ENCODE data around the gene COPS3.
A peak's percentile ranks its signal among the peaks of the same experiment; 100 is the strongest.

Gene COPS3

DNA sequence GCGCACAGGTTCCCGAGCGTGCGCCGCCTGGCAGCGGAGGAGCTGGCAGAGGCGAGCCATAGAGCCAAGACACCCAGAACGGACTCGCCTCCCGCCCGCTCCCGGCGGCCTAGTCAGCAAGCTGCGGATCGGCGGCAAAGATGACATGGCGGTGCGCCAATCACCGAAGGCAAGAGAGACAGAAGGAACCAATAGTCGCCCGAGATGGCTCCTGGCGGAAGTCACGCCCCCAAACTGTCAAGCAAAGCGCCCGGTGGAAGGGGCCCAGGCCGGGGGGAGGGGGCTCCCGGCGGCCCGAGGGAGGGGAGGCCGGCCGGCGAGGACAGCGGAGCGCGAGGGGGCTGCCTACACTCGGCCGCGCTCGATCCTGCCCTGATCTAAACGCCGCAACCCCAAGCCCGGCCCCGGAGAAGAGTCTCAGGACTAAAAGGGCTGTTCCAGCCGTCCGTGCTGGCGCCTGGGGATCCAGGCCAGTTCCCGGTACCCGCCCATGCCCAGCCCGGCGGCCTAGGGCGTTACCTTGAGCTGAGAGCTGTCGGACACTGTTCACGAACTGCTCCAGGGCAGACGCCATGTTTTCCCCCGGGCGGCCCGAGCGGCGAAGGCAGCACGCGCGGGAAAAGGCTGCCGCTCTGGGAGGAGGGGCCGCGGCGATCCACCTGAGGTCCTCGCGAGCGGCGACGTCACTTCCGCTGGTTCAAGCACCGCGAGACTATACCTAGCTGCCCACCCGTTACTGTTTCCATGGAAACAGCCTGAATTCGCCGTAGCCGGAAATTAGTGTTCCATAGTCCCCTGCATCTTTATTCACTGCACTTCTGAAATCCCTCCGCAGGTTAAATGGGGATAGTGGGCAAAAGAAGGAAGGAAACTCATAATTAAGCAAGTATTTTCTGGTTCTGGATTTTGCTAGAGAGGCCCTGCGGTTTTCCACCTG, at the start of gene COPS3:
Gene COPS3 (minus strand): TSS at position 634 of the 937 bp plus-strand sequence. CDS start 60 bp downstream, at position 574.
- TF ChIP-seq, protein P1, sequence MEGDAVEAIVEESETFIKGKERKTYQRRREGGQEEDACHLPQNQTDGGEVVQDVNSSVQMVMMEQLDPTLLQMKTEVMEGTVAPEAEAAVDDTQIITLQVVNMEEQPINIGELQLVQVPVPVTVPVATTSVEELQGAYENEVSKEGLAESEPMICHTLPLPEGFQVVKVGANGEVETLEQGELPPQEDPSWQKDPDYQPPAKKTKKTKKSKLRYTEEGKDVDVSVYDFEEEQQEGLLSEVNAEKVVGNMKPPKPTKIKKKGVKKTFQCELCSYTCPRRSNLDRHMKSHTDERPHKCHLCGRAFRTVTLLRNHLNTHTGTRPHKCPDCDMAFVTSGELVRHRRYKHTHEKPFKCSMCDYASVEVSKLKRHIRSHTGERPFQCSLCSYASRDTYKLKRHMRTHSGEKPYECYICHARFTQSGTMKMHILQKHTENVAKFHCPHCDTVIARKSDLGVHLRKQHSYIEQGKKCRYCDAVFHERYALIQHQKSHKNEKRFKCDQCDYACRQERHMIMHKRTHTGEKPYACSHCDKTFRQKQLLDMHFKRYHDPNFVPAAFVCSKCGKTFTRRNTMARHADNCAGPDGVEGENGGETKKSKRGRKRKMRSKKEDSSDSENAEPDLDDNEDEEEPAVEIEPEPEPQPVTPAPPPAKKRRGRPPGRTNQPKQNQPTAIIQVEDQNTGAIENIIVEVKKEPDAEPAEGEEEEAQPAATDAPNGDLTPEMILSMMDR (IDR thresholded peaks at IDR 0.05; ENCODE audit: low read depth, low read length), result no peak

DNA sequence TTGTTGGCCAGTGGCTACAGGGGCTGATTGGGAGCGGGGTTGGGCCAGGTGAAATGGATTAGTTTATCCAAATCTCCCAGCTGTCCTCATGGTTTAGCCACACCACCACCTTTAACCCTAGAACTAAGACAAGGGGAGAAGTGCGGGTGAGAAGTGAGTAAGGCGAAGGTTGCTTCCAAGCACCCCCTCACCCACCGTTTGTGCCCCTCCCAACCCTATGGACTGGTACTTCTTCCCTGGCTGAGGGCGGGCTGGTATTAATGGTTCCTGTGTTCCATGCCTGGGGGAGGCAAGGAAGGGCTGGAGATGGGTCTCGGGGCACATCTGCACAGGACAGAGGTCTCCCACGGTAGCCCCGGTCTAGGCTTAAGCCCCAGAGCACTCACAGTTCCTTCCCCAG, 47.2 kb upstream of the COPS3 start:
- TF ChIP-seq, protein P1 (IDR thresholded peaks at IDR 0.05; ENCODE audit: low read depth, low read length), result no peak
- no peak overlapping the region for H3K4me3 ChIP-seq (ENCODE audit: low read depth, low read length)

More for the DNA sequence above, at the start of gene COPS3:
- H3K4me3 ChIP-seq (ENCODE audit: low read depth, low read length), result peak within 1 kb of the TSS; percentile 80

DNA sequence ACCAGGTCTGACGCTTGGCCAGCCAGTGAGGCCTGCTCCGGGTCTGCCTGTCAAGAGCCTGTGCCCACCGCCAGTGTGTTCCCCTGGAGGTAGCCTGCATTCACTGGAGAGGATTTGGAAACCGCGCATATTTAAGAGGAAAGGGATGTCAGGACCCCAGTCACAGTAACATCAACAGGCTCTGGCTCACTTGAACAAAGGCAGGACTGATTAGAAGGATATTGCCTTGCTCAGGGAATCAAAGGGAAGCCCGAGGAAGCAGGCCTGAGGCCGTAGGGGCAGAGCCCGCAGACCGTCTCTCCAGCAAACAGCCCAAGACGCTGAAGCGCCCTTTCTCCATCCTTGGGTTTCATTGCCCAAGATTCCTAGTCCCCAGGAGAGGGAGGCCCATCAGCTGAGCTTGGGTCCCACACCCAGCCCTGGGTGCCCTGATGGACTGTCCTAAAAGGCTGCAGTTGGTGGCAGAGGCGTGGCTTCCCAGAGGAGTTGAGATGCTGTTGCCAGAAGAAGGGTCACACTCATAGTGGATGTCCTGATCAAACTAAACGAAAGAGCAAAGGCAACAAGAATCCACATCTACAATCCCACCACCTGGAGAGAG, 45.3 kb upstream of the COPS3 start:
- TF ChIP-seq, protein P1 (IDR thresholded peaks at IDR 0.05; ENCODE audit: low read depth, low read length), result no peak
- H3K4me3 ChIP-seq (ENCODE audit: low read depth, low read length), result no peak overlapping the region

DNA sequence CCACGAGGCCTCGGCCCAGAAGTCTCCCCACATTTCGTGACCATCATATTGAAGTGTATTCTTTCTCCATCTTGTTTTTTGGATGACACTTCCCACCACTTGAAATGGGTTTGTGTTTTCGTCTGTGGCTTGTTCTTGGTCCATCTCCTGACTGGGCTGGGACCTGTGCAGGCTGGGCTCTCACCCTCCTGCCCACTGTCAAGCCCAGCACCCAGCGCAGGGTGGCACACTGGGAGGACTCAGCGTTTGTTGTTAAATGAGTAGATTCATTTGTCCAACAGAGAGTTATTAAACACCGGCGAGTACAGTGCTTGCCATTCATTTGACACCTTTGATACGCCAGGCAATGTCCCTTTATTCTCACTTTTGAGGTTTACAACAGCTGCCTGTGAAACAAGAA, 44.8 kb upstream of the COPS3 start:
- H3K4me3 ChIP-seq (ENCODE audit: low read depth, low read length), result no peak overlapping the region
- TF ChIP-seq, protein P1 (IDR thresholded peaks at IDR 0.05; ENCODE audit: low read depth, low read length), result no peak

DNA sequence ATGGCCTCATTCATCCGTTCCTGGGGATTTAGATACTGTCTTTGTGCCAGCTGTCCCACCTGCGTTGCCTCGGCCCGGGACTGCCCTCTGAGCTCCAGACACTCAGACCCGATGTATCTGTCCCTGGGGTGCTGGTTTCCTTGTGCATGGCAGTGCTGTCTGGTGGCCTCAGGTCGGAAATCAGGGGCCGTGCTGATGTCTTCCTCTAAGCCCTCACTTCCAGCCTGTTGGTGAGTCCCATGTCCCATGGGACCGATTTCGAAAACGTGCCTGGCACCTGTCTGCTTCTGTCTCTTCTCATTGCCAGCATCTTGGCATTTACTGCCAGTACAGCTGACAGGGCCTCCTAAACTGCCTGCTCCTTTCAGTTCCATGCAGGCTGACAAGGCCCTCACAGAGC, 44.2 kb upstream of the COPS3 start:
- TF ChIP-seq, protein P1 (IDR thresholded peaks at IDR 0.05; ENCODE audit: low read depth, low read length), result no peak
- H3K4me3 ChIP-seq (ENCODE audit: low read depth, low read length), result no peak overlapping the region

DNA sequence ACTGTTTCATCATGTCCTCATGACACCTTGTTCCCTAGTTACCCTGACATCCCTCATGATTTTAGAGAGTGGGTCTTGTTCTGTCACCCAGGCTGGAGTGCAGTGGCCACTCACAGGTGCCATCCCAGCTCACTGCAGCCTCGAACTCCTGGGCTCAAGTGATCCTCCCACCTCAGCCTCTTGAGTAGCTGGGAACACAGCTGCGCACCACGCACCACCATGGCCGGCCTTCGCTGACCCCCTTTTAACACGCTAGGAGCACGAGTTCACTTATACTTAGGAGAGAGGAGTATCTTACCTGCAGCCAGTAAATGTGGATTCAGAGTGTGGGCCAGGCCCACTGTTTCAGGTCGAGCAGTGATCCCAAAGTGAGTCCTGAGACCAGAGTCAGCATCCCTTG, 43.6 kb upstream of the COPS3 start:
- TF ChIP-seq, protein P1 (IDR thresholded peaks at IDR 0.05; ENCODE audit: low read depth, low read length), result no peak
- H3K4me3 ChIP-seq (ENCODE audit: low read depth, low read length), result no peak overlapping the region
